Measurements from ENCODE around the gene ERAP2. TPM values are rescaled to one million over a fixed set of nuclear protein-coding genes. Genes with fewer than 3 reads are reported as not detected.
A peak's percentile ranks its signal among the peaks of the same experiment; 100 is the strongest.

ERAP2 gene
- total RNA-seq, 2 donors from 2014 or later, result 34.4 to 87.8 TPM

DNA sequence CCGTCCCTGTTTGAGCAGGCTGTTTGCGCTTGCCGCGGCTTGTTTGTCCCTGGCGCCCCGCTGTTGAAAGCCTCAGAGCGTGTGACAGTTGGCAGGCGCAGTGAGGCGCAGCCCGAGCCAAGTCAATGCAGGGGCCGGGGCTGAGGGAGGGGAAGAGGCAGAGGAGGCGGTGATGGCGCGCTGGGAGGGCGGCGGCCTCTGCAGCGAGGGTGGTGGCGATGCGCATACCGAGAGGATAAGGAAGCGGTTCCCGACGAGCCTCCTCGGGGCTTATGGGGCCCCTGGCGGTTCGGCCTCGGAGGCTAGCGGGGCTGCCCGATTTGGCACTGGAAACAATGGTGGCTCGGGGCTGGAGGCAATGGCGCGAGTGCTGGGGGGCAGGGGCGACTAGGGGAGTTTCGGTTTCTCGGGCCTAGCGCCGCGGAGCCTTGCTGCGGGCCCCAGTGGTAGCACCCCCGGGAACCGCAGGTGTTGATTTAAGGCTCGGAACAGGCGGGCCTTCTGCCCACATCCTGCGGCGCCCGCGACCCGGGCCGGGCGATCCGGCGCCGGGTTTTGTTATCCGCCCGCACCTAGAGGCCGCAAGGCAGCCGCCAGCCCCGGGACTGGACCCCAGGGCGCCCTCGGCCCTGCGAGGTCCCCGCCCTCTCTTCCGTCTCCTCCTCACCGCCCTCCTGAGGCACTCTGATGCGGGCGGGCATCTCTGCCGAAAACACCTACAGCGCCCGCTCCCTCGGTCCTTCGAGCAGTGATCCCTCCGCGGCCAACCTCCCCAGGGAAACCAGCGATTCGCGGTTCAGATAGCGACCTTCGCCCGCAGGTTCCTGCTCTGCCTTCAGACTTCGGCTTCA is 58.6 kb downstream of the ERAP2 start:
- H3K9me3 Mint-ChIP-seq, result no peaks in the 10 kb centered on the region
- H3K36me3 Mint-ChIP-seq, result peaks cover 12 to 24% of the 10 kb centered on the region in 2 donors
- ATAC-seq (peak; percentile 75 to 81), DNase-seq (ENCODE audit: low spot score in 2 of 2) (peak; percentile 95 to 97)
- peak overlapping the region; percentile 95 to 97 for H3K27ac Mint-ChIP-seq

DNA sequence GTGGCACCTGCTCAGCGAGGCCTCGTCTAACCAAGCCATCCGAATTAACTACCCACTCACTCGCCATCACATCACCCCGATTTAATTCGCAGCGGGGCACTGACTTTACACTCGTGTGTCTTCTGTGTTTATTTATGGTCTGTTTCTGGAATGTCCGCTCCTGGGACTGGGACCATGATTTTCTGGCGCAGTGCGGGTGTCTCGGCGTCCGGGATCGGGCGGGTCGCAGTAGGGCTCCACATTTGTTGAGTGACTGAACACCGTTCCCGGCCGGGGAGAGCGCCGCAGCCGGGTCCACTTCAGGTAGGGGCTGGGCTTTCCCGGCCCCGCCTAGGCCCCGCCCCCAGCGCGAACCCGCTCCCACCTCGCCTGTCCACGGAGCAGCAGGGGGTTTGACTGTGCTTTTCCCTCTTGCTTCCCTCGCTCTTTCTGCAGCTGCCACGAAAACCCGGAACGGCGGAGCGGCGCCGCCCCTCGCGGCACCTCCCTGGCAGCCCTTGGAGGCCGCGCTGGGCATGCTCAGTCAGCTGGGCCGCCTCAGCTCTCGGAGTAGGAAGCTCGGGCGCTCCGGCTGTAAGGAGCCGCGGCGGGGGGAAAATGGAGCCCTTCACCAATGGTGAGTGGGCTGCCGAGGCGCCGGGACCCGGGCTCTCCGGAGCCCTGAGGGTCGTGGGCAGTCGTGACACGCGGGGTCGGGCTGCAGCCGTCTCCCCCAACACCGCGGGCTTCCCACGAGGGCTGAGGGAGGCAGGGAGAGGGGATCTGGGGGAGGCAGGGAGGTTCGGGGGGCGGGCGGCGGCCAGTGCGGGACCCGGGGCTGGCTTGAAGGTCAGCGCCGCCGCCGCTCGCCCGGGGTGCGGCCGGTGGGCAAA is 59.5 kb downstream of the ERAP2 start, which contains the start of gene LNPEP:
LNPEP (plus strand) TSS at position 522 of the 872 bp plus-strand sequence; CDS start at position 598, 76 bp downstream.
- H3K27ac Mint-ChIP-seq, result peak within 1 kb of the TSS; percentile 95 to 97
- H3K36me3 Mint-ChIP-seq, result peaks cover 16 to 24% of the 10 kb centered on the region in 2 donors

DNA sequence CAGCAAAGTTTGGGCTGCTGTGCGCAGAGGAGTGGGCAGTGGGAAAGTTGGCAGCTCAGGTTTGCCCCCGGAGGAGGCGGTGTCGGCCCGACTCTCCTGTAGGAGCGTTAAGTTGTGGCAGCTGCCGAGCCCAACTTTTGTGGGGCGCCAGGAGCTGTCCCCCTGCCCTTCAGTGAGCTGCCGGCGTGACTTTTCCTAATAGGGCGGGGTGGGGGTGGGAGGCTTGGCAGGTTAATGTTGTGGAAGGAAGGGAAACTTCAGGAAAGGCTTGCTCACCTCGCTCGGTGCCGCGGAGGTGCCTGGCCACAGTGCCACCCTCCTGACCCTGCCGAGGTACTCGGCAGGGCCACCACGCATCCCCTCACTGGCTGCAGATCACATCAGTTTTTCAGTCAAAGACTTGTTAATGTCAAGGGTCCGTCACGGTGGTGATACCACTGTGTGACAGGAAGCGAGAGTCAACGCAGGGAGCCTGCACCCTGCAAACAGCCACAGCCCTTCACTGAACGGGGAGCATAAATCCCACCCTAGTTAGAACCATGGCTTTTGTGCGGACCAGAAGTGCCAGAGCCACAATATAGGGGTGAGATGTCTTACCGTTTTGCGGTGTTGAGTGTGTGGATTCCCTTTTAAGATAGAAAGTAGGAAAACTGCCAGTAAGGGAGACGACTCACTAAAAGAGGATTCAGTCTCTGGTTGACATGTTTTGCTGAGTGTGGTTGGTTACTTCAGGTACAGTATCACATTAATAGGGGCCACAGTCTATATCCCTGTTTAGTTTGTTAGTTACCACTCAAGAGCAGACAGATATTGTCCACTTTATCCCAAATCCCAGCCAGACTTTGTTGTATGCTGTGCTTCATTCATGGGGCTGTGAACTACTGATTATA is 60.4 kb downstream of the ERAP2 start:
- peak; percentile 57 to 74 for DNase-seq (ENCODE audit: low spot score in 2 of 2)
- peaks cover 23 to 28% of the 10 kb centered on the region in 2 donors for H3K36me3 Mint-ChIP-seq
- peak overlapping the region; percentile 94 to 95 for H3K27ac Mint-ChIP-seq
- peak; percentile 6 to 50 for ATAC-seq
- H3K9me3 Mint-ChIP-seq, result peaks cover 0 to 3% of the 10 kb centered on the region in 2 donors

More for the DNA sequence above, 59.5 kb downstream of the ERAP2 start, which contains the start of gene LNPEP:
- H3K9me3 Mint-ChIP-seq, result no peaks in the 10 kb centered on the region
- peak; percentile 94 for DNase-seq (ENCODE audit: low spot score in 2 of 2)
- ATAC-seq, result peak; percentile 62 to 75

DNA sequence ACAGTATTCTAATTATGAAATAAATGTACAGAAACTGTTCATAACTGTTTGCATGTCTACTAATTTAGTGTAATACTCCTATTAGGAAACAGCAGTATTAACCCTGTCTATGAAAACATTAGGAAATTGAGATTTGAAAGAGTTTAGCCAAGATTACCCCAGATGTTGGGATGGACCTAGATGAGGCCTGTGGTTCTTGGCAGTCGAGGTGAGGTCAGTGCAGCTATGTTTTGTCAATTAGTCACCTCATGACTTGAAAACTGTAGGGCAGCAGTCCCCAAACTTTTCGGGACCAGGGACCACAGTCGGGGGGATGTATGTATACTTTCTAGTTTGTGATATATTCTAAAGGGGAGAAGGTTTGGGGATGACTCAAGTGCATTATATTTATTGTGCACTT is 64.3 kb downstream of the ERAP2 start:
- Mint-ChIP-seq H3K36me3 (peaks cover 12 to 39% of the 10 kb centered on the region in 2 donors), H3K27ac (peak overlapping the region in 1 of 2 donors; percentile 57), H3K9me3 (peaks cover 0 to 5% of the 10 kb centered on the region in 2 donors)
- no peak for ATAC-seq
- no peak for DNase-seq (ENCODE audit: low spot score in 2 of 2)

DNA sequence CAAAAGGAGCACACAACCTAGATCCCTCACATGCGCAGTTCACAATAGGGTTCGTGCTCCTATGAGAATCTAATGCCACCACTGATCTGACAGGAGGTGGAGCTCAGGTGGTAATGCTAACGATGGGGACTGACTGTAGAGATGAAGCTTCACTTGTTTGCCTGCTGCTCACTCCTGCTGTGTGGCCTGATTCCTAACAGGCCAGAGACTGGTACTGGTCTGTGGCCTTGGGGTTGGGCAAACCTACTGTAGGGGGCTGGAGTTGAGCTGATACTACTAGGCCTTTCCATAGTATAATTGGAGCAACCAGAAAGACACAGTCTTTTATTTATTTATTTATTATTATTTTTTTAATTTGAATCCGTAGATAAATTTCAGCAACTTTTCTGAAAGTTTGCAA is 64.8 kb downstream of the ERAP2 start:
- peak overlapping the region in 1 of 2 donors; percentile 15 for H3K27ac Mint-ChIP-seq
- H3K36me3 Mint-ChIP-seq, result peaks cover 11 to 39% of the 10 kb centered on the region in 2 donors
- no peak for ATAC-seq
- peaks cover 0 to 5% of the 10 kb centered on the region in 2 donors for H3K9me3 Mint-ChIP-seq
- no peak for DNase-seq (ENCODE audit: low spot score in 2 of 2)

DNA sequence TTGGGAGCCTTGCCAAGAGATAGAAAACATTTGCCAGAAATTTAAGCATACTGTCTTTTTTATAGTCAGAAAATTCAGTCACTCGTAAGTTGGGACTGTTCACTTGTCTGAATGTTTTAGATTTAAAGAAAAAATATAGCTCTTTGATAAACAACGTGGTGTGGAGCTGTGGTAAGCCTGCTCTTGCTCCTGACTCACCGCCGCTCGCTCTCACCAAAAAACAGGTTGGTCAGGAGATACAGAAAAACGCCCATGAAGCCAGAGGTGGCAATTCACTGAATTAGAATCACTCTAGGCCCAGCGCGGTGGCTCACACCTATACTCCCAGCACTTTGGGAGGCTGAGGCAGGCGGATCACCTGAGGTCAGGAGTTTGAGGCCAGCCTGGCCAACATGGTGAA is 65.8 kb downstream of the ERAP2 start:
- DNase-seq (ENCODE audit: low spot score in 2 of 2) (no peak), ATAC-seq (peak; percentile 32 to 47)
- Mint-ChIP-seq H3K27ac (peak overlapping the region in 1 of 2 donors; percentile 15), H3K36me3 (peaks cover 6 to 31% of the 10 kb centered on the region in 2 donors), H3K9me3 (peaks cover 0 to 5% of the 10 kb centered on the region in 2 donors)

DNA sequence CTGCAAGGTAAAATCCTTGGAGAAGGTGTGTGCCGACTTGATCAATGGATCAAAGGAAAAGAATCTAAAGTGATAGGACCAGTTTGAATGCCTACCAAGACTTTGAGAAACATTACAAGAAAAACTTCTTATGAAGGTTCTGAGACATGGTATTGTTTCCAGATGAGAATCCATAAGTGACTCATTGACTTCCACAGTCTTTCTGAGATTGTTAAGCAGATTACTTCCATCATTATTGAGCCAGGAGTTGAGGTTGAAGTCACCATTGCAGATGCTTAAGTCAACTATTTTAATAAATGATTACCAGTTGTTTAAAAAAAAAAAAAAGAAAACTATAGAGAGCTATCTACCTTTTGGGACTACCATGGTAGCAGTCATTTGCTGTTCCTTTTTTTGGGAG is 66.6 kb downstream of the ERAP2 start:
- Mint-ChIP-seq H3K9me3 (peaks cover 0 to 5% of the 10 kb centered on the region in 2 donors), H3K27ac (no peak overlapping the region), H3K36me3 (peaks cover 6 to 31% of the 10 kb centered on the region in 2 donors)
- DNase-seq (ENCODE audit: low spot score in 2 of 2), result no peak
- ATAC-seq, result no peak

DNA sequence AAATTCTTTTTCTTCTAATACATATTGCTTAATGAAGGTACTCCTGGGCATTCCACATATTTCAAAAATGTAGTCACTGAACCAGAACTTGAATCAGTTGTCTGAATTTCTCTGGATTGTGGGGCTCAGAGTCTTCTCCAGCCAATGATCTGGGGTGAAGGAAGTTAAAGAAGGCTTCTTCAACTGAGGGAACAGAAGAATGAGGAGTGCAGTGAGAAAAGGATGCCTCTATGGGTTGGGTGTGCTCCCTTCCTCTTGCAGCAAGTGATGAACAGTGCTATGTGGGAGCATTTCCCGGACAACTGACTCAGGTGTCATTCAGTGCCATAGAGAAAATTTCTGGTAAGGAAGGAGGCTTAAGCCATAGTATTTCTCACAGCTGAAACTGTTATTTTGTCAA is 67.5 kb downstream of the ERAP2 start:
- DNase-seq (ENCODE audit: low spot score in 2 of 2), result no peak
- no peak overlapping the region for H3K27ac Mint-ChIP-seq

DNA sequence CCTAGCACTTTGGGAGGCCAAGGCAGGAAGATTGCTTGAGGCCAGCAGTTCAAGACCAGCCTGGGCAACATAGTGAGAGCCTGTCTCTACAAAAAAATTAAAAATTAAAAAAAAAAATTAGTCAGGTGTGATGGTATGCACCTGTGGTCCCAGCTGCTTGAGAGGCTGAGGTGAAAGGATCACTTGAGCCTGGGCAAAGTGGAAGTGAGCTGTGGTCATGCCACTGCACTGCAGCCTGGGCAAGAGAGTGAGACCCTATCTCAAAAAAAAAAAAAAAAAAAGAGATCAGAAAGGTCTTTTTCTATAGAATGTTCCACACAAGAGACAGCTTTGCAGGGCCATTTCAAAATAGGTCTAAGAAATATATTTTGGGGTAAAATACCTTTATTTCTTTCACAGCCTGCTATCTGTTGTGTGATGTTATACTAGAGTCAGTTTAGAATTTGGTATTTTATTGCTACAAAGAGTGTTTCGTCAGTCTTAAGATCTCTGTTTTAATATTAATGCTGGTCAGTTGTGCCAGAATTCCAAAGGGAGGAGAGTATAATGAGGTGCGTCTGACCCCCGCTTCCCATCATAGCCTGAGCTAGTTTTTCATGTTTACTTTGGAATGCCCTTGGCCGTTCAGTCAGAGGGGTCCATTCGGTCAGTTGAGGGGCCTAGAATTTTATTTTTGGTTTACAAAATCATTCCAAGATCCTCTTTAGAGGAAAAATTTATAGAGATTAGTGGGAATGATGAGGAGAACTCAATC is 69.0 kb downstream of the ERAP2 start:
- no peak overlapping the region for H3K27ac Mint-ChIP-seq
- ATAC-seq, result no peak
- H3K36me3 Mint-ChIP-seq, result peaks cover 6 to 50% of the 10 kb centered on the region in 2 donors
- no peak for DNase-seq (ENCODE audit: low spot score in 2 of 2)
- peaks cover 0 to 19% of the 10 kb centered on the region in 2 donors for H3K9me3 Mint-ChIP-seq

More for the DNA sequence above, 67.5 kb downstream of the ERAP2 start:
- no peak for ATAC-seq
- Mint-ChIP-seq H3K36me3 (peaks cover 6 to 36% of the 10 kb centered on the region in 2 donors), H3K9me3 (peaks cover 0 to 5% of the 10 kb centered on the region in 2 donors)

DNA sequence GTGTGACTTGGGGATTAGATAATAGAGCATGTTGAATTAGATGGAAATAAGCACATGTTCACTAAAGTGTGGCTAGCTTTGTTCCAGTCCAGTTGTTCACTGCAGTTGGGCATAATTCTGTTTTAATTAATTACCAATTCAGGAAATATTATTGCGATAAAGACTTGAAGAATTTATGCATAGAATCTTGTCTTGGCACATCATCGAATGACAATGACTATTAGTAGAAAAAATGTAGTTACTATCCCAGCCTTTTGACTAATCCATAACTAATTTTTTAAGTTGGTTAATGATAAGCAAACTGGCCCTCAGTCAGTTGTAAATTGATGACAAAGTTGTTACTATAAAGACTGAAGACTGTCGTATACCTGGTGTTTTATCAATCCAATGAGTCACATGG is 70.1 kb downstream of the ERAP2 start:
- H3K9me3 Mint-ChIP-seq, result peaks cover 0 to 19% of the 10 kb centered on the region in 2 donors
- peaks cover 5 to 50% of the 10 kb centered on the region in 2 donors for H3K36me3 Mint-ChIP-seq
- no peak overlapping the region for H3K27ac Mint-ChIP-seq
- ATAC-seq (no peak), DNase-seq (ENCODE audit: low spot score in 2 of 2) (no peak)

DNA sequence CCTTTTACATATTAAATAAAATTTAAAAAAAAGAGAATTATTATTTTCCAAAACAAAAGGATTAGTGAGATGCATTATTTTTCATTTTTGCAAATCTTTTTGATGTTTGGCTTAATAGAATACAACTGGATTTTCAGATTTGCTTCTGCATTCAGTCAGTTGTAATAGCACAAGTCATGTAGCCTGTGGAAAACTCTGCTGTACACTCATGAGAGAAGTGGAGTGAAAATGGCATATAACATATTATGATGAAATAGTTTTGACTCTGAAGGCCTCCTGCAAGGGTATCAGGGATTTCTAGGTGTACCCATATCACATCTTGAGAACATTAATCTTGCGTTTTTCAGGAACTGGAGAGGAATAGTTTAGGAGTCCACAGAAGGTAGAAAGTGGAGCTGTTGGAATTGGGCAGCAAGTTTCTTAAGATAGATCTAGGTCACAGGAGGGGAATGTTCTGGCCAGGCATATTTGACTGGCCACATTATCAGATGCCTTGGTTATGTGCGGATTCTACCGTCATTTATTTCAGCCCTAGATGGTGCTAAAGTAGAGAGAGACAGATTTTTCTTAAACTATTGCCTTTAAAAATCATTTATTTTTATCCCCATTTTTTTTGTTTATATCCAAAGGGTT is 75.9 kb downstream of the ERAP2 start:
- H3K27ac Mint-ChIP-seq, result peak overlapping the region in 1 of 2 donors; percentile 52
- ATAC-seq, result no peak

DNA sequence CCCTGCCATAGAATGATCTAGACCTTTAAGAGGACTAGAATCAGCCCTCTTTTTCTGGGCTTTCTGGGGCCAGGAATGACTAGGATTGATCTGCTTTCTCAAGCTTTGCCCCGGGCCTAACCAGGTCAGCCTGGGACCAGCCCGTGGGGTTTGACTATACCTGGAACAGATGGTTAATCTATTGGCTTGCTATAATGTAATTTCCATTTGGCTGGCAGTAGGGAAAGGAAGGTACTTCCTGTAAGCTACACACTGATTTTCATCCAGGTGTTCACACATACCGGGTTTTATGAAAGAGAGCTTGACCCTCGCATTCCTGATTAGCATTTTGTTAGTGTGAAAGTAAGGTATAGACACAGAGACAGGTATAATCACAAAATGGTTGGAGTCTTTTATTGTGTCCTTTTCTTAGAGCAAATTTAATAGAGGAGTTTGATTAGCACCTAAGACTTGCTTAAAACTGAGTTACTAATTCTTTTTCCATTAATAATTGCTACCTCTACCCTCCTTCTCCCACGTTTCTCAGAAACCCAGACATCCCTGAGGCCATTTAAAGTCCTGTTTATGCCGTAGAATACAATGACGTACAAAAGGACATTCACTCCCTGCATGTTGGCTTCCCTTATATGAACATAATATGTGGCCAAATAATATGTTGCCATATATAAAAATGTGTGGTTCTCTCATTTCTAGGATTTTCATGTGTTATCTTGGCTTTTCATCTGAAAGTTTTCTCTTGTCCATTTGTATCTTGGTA is 76.9 kb downstream of the ERAP2 start:
- peak overlapping the region; percentile 52 to 56 for H3K27ac Mint-ChIP-seq
- H3K9me3 Mint-ChIP-seq, result peaks cover 0 to 14% of the 10 kb centered on the region in 2 donors
- H3K36me3 Mint-ChIP-seq, result peaks cover 5 to 43% of the 10 kb centered on the region in 2 donors
- ATAC-seq, result no peak
- DNase-seq (ENCODE audit: low spot score in 2 of 2), result no peak

More for the DNA sequence above, 75.9 kb downstream of the ERAP2 start:
- DNase-seq (ENCODE audit: low spot score in 2 of 2), result no peak
- H3K9me3 Mint-ChIP-seq, result peaks cover 0 to 14% of the 10 kb centered on the region in 2 donors
- H3K36me3 Mint-ChIP-seq, result peaks cover 4 to 46% of the 10 kb centered on the region in 2 donors

DNA sequence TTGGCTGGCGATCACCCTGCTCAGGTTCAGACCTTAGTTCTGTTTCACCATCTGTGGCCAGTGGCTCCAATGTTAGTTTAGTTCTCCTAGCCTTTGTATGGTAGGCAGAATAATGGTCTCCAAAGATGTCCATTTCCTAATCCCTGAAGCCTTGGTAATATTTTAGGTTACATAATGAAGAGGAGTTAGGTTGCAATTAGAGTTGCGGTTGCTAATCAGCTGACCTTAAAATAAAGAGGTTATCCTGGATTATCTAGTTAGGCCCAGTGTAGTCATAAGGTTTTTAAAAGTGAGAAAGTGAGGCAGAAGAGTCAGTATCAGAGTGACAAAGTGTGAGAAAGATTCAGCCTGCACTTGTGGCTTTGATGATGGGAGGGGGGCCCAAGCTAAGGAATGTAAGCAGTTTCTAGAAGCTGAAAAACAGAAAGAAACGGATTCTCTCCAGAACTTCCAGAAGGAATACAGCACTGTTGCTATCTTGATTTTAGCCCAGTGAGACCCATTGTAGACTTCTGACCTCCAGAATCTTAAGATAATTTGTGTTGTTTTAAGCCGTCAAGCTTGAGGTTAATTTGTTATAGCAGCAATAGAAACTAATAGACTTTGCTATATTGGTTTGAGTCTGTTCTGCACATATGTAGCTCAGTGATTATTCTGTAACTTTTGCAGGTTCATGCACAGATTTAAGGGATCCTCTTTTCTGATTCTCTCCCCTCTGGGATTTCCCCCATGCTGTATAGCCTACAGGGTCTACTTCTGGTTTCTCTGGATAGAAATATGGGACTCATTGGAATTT is 81.2 kb downstream of the ERAP2 start:
- peak; percentile 95 for ATAC-seq
- H3K9me3 Mint-ChIP-seq, result no peaks in the 10 kb centered on the region
- no peak for DNase-seq (ENCODE audit: low spot score in 2 of 2)
- H3K27ac Mint-ChIP-seq, result peak overlapping the region; percentile 75
- H3K36me3 Mint-ChIP-seq, result peaks cover 5 to 22% of the 10 kb centered on the region in 2 donors

All from activated naive CD4-positive, alpha-beta T cell treated with anti-CD3 and anti-CD28 coated beads, Interleukin-2, amount 50 U/mL, for 72 hours (primary cell).